Osteoblast (primary cell): ENCODE data around the gene LASP1. TPM values are rescaled to one million over a fixed set of nuclear protein-coding genes. Genes with fewer than 3 reads are reported as not detected.

ENCODE experiments used
- DNase-seq: peaks from one replicate; pipeline ENCODE4 v3.0.0; 2011; ENCODE audit warnings: low spot score, mixed read lengths; ENCODE audit not compliant: insufficient read length; ENCODE audit errors: missing footprints
- H2AFZ ChIP-seq: 2 replicates; pipeline ENCODE4 v1.6.0; 2011; ENCODE audit warnings: mild to moderate bottlenecking, low read length
- H3K27ac ChIP-seq: 2 replicates; pipeline ENCODE4 v1.5.1; 2011; ENCODE audit warnings: mild to moderate bottlenecking, low read depth, low read length, moderate library complexity
- H3K27me3 ChIP-seq: 2 replicates; pipeline ENCODE4 v1.6.0; 2012; ENCODE audit warnings: mild to moderate bottlenecking, control low read depth, inconsistent platforms, low read length, moderate library complexity; ENCODE audit not compliant: insufficient read depth
- H3K36me3 ChIP-seq: 2 replicates; pipeline ENCODE4 v1.5.1; 2011; ENCODE audit warnings: mild to moderate bottlenecking, low read length, control low read depth, moderate library complexity; ENCODE audit not compliant: insufficient read depth
- H3K4me1 ChIP-seq: 2 replicates; pipeline ENCODE4 v1.5.1; 2011; ENCODE audit warnings: mild to moderate bottlenecking, low read length, control low read depth, moderate library complexity; ENCODE audit not compliant: insufficient read depth
- H3K4me2 ChIP-seq: 2 replicates; pipeline ENCODE4 v1.6.0; 2011; ENCODE audit warnings: mild to moderate bottlenecking, low read length; ENCODE audit not compliant: insufficient read depth
- H3K4me3 ChIP-seq: fragments of 200-600 bp; sonication (generic); 3 replicates; pipeline ENCODE4 v1.5.1; 2012; ENCODE audit warnings: mild to moderate bottlenecking, low read length, inconsistent platforms; ENCODE audit not compliant: insufficient read depth
- H3K79me2 ChIP-seq: 2 replicates; pipeline ENCODE4 v1.6.0; 2012; ENCODE audit warnings: mild to moderate bottlenecking, low read length, control low read depth, inconsistent platforms; ENCODE audit not compliant: insufficient read depth
- H3K9me3 ChIP-seq: 2 replicates; pipeline ENCODE4 v1.5.1; 2011; ENCODE audit warnings: low read depth, low read length, control low read depth
- H4K20me1 ChIP-seq: 2 replicates; pipeline ENCODE4 v1.6.0; 2012; ENCODE audit warnings: mild to moderate bottlenecking, low read length, control low read depth; ENCODE audit not compliant: insufficient read depth
- CTCF ChIP-seq: IDR thresholded peaks from 2 replicates; pipeline ENCODE4 v1.5.1; 2011; ENCODE audit warnings: mild to moderate bottlenecking, low read depth, low read length, moderate library complexity; ENCODE audit errors: extremely low read depth
- total RNA-seq: library from RNA; depleted of rRNA; stranded (reverse); fragments of >200 nt; gene quantifications from 2 replicates; pipeline ENCODE4 v1.2.3, GENCODE V29; 2012

Gene LASP1
- total RNA-seq, 1 donor: 228 TPM

GRCh38 chr17:38871247-38872015, 1.6 kb downstream of the LASP1 start:
- H3K4me1 ChIP-seq: peaks cover 57% of the 10 kb centered on the region
- H3K9me3 ChIP-seq: no peaks in the 10 kb centered on the region
- H3K4me2 ChIP-seq: peak overlapping the region; percentile 94
- DNase-seq: peak; percentile 95
- H3K36me3 ChIP-seq: peaks cover 10% of the 10 kb centered on the region
- peak overlapping the region; percentile 61 for H3K27ac ChIP-seq
- H3K79me2 ChIP-seq: peaks cover 63% of the 10 kb centered on the region
- H3K4me3 ChIP-seq: peak overlapping the region; percentile 100
- no peaks in the 10 kb centered on the region for H3K27me3 ChIP-seq
- no peak overlapping the region for H2AFZ ChIP-seq
- TF ChIP-seq CTCF: peak; percentile 36
- peaks cover 50% of the 10 kb centered on the region for H4K20me1 ChIP-seq

GRCh38 chr17:38872027-38872511, 2.2 kb downstream of the LASP1 start:
- TF ChIP-seq CTCF: no peak
- no peak overlapping the region for H2AFZ ChIP-seq
- peaks cover 10% of the 10 kb centered on the region for H3K36me3 ChIP-seq
- H3K4me1 ChIP-seq: peaks cover 57% of the 10 kb centered on the region
- peak overlapping the region; percentile 94 for H3K4me2 ChIP-seq
- peaks cover 69% of the 10 kb centered on the region for H3K79me2 ChIP-seq
- peak overlapping the region; percentile 61 for H3K27ac ChIP-seq
- peaks cover 54% of the 10 kb centered on the region for H4K20me1 ChIP-seq
- DNase-seq: no peak
- H3K27me3 ChIP-seq: no peaks in the 10 kb centered on the region
- H3K4me3 ChIP-seq: peak overlapping the region; percentile 100
- no peaks in the 10 kb centered on the region for H3K9me3 ChIP-seq

- peak overlapping the region; percentile 100 for H3K4me3 ChIP-seq
- peak overlapping the region; percentile 94 for H3K4me2 ChIP-seq
- H3K9me3 ChIP-seq: no peaks in the 10 kb centered on the region
- H3K4me1 ChIP-seq: peaks cover 54% of the 10 kb centered on the region
- peaks cover 61% of the 10 kb centered on the region for H4K20me1 ChIP-seq
- no peak for TF ChIP-seq CTCF
- DNase-seq: no peak
- H3K27ac ChIP-seq: peak overlapping the region; percentile 28
- peaks cover 10% of the 10 kb centered on the region for H3K36me3 ChIP-seq
- H2AFZ ChIP-seq: no peak overlapping the region
- H3K27me3 ChIP-seq: no peaks in the 10 kb centered on the region
- peaks cover 77% of the 10 kb centered on the region for H3K79me2 ChIP-seq
Observed at GRCh38 chr17:38872671-38873385, 3.0 kb downstream of the LASP1 start.
